ENCODE measurements around the gene POU6F2. TPM values are rescaled to one million over a fixed set of nuclear protein-coding genes. Genes with fewer than 3 reads are reported as not detected.

POU6F2 gene
- total RNA-seq = not detected in 2 replicates

DNA sequence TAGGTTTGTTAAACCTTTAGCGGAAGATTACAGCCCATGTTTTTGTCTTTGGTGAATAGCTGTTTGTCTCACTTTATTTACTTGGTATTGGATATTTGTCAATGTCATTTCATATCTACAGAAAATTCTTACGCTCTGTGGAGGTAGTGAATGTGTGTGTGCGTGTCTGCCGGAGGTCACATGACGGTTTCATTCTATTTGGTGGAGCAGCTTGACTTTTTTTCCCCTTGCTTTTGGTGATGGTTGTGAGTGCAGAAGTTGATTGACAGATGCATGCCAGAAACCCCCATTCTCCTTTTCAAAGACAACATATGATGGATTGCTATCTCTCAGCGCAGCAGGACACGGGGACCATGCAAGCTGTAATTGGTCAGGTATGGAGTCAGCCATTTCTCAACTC is at the start of gene POU6F2:
TSS of gene POU6F2 (plus strand) at position 225 of the 400 bp plus-strand sequence. CDS start at position 270, 45 bp downstream.

Small RNA genes within 50 kb of the gene (small RNA-seq; reads per million reads assigned to genes)
- 3.6 reads per million, percentile 88 among the genes with 10 or more reads in this experiment for gene SNORA20B

Other genes with a start within 250 kb of the POU6F2 start
- 39.8 and 49.5 TPM in 2 replicates for gene VPS41, start 68.7 kb upstream of the POU6F2 start, total RNA-seq